ENCODE data around the gene DDI1. TPM values are rescaled to one million over a fixed set of nuclear protein-coding genes. Genes with fewer than 3 reads are reported as not detected.

The DDI1 gene
- total RNA-seq, 1 experiment from 2014 or later: not detected

GRCh38 chr11:104036995-104037394 is 555 bp downstream of the DDI1 start:
- TF ChIP-seq CTCF (IDR thresholded peaks at IDR 0.05; ENCODE audit: unreplicated experiment): no peak
- Mint-ChIP-seq H3K27ac (ENCODE audit: unreplicated experiment) (no peak overlapping the region), H3K9me3 (ENCODE audit: low read depth, unreplicated experiment) (no peaks in the 10 kb centered on the region), H3K36me3 (ENCODE audit: insufficient read depth, unreplicated experiment) (no peaks in the 10 kb centered on the region), H3K27me3 (ENCODE audit: unreplicated experiment) (no peaks in the 10 kb centered on the region), H3K4me3 (ENCODE audit: low read depth, unreplicated experiment) (no peak overlapping the region), H3K4me1 (ENCODE audit: low read depth, unreplicated experiment) (no peaks in the 10 kb centered on the region)
- no TSS peak for BruUV-seq (replicated peaks)
- intact Hi-C loops (cut with micrococcal nuclease; ENCODE audit: unreplicated experiment): no loop called here
- DNase-seq: no peak
- CTCF ChIA-PET: no interaction called here

- Mint-ChIP-seq H3K27me3 (ENCODE audit: unreplicated experiment) (no peaks in the 10 kb centered on the region), H3K36me3 (ENCODE audit: insufficient read depth, unreplicated experiment) (no peaks in the 10 kb centered on the region), H3K4me3 (ENCODE audit: low read depth, unreplicated experiment) (no peak overlapping the region), H3K4me1 (ENCODE audit: low read depth, unreplicated experiment) (no peaks in the 10 kb centered on the region), H3K27ac (ENCODE audit: unreplicated experiment) (no peak overlapping the region), H3K9me3 (ENCODE audit: low read depth, unreplicated experiment) (no peaks in the 10 kb centered on the region)
- BruUV-seq (replicated peaks): no TSS peak
- CTCF ChIA-PET: no interaction called here
- TF ChIP-seq CTCF (IDR thresholded peaks at IDR 0.05; ENCODE audit: unreplicated experiment): no peak
- DNase-seq: no peak
- intact Hi-C loops (cut with micrococcal nuclease; ENCODE audit: unreplicated experiment): no loop called here
Measured at GRCh38 chr11:104041792-104042191, 5.4 kb downstream of the DDI1 start.

GRCh38 chr11:104043142-104043541 is 6.7 kb downstream of the DDI1 start:
- Mint-ChIP-seq H3K36me3 (ENCODE audit: insufficient read depth, unreplicated experiment) (no peaks in the 10 kb centered on the region), H3K9me3 (ENCODE audit: low read depth, unreplicated experiment) (no peaks in the 10 kb centered on the region), H3K4me3 (ENCODE audit: low read depth, unreplicated experiment) (no peak overlapping the region), H3K27ac (ENCODE audit: unreplicated experiment) (no peak overlapping the region), H3K4me1 (ENCODE audit: low read depth, unreplicated experiment) (no peaks in the 10 kb centered on the region), H3K27me3 (ENCODE audit: unreplicated experiment) (no peaks in the 10 kb centered on the region)
- intact Hi-C loops (cut with micrococcal nuclease; ENCODE audit: unreplicated experiment): no loop called here
- no peak for TF ChIP-seq CTCF (IDR thresholded peaks at IDR 0.05; ENCODE audit: unreplicated experiment)
- CTCF ChIA-PET: no interaction called here
- no TSS peak for BruUV-seq (replicated peaks)
- no peak for DNase-seq

- H3K4me3 Mint-ChIP-seq (ENCODE audit: low read depth, unreplicated experiment): no peak overlapping the region
- BruUV-seq (replicated peaks): no TSS peak
- no peaks in the 10 kb centered on the region for H3K9me3 Mint-ChIP-seq (ENCODE audit: low read depth, unreplicated experiment)
- H3K27ac Mint-ChIP-seq (ENCODE audit: unreplicated experiment): no peak overlapping the region
- no peak for TF ChIP-seq CTCF (IDR thresholded peaks at IDR 0.05; ENCODE audit: unreplicated experiment)
- H3K27me3 Mint-ChIP-seq (ENCODE audit: unreplicated experiment): no peaks in the 10 kb centered on the region
- DNase-seq: no peak
- intact Hi-C loops (cut with micrococcal nuclease; ENCODE audit: unreplicated experiment): no loop called here
- CTCF ChIA-PET: interaction anchor here (0.6 kb wide), 1 partner anchor 95 kb away, joined by 4 read pairs; no protein-coding TSS in a partner anchor
- no peaks in the 10 kb centered on the region for H3K36me3 Mint-ChIP-seq (ENCODE audit: insufficient read depth, unreplicated experiment)
- H3K4me1 Mint-ChIP-seq (ENCODE audit: low read depth, unreplicated experiment): no peaks in the 10 kb centered on the region
Measured at GRCh38 chr11:104043678-104044239, 7.3 kb downstream of the DDI1 start.
